Subcutaneous adipose tissue (tissue), 4 donors: ENCODE measurements around the gene MUCL3. TPM values are rescaled to one million over a fixed set of nuclear protein-coding genes. Genes with fewer than 3 reads are reported as not detected.

Experiments
- total RNA-seq, 4 donors: library from RNA; depleted of rRNA; stranded (reverse); fragments of >200 nt; gene quantifications; one replicate each; pipeline ENCODE4 v1.1.0, GENCODE V29; 2016
- TF ChIP-seq, protein P1 (sequence below): fragments of 450-650 bp; IDR thresholded peaks from one replicate; pipeline ENCODE4 v1.5.1; 2016; ENCODE audit warnings: low read depth, mild to moderate bottlenecking, control low read depth, antibody characterized with exemption, moderate library complexity

The MUCL3 gene
- total RNA-seq, 4 donors from 2014 or later: not detected

DNA sequence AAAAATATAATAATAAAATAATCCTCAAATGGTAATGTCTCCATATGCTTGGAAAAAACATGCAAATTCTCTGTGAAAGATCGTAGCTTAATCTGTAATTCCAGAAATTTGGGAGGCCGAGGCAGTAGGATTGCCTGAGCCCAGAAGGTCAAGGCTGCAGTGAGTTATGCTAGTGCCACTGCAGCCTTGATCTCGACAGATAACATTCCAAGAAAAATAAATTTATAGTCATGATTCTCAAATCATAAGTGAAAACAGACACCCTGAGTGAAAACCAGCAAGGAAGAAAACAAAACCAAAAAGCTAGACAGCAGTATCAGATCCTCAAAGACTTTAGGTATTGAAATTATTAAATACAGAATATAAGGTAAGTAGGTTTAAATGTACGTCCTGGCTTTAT lies 38.9 kb downstream of the MUCL3 start:
- TF ChIP-seq, protein P1, sequence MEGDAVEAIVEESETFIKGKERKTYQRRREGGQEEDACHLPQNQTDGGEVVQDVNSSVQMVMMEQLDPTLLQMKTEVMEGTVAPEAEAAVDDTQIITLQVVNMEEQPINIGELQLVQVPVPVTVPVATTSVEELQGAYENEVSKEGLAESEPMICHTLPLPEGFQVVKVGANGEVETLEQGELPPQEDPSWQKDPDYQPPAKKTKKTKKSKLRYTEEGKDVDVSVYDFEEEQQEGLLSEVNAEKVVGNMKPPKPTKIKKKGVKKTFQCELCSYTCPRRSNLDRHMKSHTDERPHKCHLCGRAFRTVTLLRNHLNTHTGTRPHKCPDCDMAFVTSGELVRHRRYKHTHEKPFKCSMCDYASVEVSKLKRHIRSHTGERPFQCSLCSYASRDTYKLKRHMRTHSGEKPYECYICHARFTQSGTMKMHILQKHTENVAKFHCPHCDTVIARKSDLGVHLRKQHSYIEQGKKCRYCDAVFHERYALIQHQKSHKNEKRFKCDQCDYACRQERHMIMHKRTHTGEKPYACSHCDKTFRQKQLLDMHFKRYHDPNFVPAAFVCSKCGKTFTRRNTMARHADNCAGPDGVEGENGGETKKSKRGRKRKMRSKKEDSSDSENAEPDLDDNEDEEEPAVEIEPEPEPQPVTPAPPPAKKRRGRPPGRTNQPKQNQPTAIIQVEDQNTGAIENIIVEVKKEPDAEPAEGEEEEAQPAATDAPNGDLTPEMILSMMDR: no peak

DNA sequence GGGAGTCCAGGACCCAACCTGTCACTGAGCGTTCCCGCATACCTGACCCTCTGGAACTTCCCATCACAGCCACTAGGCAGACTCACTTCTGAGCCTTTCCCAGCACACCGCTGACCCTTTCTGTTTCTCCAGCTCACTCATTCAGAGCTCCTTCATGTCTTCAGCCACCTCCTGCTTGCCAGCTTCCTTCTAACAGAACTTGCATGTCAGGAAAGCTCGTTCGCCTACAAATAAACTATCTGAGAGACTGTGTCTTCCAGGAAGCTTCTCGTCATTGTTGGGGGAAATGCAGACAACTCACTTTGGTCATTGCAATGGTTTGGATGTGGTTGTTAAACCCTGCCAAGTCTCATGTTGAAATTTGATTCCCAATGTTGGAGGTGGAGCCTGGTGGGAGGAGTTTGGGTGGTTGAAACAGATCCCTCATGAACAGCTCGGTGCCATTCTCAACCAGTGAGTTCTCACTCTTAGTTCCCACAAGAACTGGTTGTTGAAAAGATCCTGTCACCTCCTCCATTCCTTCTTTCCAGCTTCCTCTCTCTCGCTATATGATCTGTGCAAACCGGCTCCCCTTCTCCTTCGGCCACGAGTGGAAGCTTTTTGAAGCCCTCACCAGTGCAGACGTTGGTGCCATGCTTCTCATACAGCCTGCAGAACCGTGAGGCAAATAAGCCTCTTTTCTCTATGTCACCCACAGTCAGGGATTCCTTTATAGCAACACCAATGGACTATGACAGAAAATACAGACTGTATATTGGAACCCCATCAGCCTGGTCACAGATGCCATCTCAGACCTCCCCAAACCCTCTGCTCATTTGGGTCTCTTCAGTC lies 41.4 kb downstream of the MUCL3 start:
- TF ChIP-seq, protein P1: no peak

DNA sequence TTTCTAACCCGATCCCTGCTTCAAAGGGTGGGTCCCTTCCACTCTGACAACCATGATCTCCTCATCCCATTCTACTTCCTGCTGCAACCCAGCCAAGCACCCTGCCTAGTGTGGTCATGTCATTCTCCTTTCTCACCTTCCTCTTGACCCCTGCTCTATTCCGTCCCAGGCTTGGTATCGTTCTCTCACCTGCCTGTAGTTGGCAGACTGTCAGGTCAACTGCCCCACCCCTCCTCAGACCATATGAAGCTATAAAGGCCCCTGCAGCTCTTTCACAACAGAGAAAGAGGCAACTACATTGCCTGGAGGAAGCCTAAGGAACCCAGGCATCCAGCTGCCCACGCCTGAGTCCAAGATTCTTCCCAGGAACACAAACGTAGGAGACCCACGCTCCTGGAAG lies 42.7 kb downstream of the MUCL3 start, which contains the start of gene MUC21:
Gene MUC21, plus strand, starts transcription at position 280 of the 400 bp plus-strand sequence. CDS start 241 bp downstream, outside the sequence.
- TF ChIP-seq, protein P1: no peak

DNA sequence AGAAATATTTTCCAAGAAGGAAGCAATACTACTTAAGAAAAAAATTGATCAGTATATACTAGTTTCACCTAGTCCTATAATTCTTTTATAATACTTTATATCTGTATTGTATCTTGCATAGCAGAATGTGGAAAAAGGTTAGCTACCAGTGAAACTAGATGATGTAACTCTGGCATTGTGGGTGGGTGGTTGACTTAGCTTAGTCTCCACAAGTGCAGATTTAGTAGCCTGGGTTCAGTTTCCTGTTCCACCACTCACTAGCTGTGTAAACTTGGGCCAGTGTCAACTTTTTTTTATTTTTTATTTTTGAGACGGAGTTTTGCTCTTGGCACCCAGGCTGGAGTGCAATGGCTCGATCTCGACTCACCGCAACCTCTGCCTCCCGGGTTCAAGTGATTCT lies 44.7 kb downstream of the MUCL3 start:
- TF ChIP-seq, protein P1: no peak

DNA sequence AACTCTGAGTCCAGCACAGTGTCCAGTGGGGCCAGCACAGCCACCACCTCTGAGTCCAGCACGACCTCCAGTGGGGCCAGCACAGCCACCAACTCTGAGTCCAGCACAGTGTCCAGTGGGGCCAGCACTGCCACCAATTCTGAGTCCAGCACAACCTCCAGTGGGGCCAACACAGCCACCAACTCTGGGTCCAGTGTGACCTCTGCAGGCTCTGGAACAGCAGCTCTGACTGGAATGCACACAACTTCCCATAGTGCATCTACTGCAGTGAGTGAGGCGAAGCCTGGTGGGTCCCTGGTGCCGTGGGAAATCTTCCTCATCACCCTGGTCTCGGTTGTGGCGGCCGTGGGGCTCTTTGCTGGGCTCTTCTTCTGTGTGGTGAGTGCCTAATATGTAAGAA lies 46.5 kb downstream of the MUCL3 start:
- TF ChIP-seq, protein P1: no peak

DNA sequence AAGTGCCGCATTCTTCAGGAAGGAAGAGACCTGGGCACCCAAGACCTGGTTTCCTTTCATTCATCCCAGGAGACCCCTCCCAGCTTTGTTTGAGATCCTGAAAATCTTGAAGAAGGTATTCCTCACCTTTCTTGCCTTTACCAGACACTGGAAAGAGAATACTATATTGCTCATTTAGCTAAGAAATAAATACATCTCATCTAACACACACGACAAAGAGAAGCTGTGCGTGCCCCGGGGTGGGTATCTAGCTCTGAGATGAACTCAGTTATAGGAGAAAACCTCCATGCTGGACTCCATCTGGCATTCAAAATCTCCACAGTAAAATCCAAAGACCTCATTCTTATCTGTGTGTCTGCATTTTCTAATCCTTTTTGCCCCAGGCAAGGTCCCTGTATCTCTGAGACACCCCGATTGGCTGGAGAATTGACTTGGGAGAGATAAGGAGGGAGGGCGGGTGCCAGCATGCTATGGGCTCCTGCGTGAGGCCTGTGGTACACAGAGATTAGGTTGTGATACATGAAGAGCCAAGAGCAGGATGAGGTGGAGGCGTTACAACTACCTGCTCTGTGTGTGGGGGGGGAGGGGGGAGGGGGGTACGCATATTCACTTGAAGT lies 47.5 kb downstream of the MUCL3 start:
- TF ChIP-seq, protein P1: no peak

DNA sequence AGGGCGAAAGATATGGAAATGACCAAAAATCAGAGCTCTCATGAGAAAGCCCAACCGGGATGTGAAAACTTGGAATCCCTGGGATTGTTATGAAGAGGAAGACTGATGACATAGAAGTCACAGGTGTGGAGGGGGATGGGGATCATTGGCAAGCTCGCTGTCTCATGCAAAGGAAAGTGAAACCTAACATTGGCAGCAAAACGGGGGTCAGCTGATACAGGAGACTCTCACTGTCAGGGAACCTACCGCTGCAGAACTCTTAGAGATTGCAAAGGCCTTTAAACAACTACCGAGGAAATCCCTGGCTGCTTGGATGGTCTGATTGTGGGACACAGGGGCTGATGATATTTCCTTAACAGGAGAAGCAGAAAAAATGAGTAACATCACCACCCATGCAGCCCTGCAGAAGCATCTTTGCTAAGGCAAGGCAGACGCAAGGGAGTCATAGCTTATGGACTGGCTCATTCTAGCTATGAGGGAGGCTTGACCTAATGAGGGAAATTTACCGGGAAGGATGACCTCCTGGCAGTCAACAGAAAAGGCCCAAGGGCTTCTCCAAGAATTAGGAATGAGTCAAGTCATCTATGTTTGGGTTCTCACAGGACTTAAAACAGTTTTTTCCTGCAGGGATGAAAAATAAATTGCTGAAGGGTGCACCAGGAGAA lies 49.8 kb downstream of the MUCL3 start:
- TF ChIP-seq, protein P1: no peak
